Spleen (tissue), 7 donors: ENCODE data around the gene OR1F1.

ENCODE experiments used
- CTCF ChIP-seq, 11 experiments: fragments of 200-600 bp in 7 of 11; fragments of 450-650 bp in 4 of 11; sonication (generic) in 4 of 11; IDR thresholded peaks in 8 of 11; conservative IDR thresholded peaks in 3 of 11; 1 replicate in 7 of 11; 2 replicates in 4 of 11; pipeline versions ENCODE4 v1.4.0 to v1.8.0; 2016 to 2021; ENCODE audit warnings: antibody characterized with exemption in 11 of 11, inconsistent platforms in 4 of 11, mild to moderate bottlenecking in 1 of 11
- POLR2A ChIP-seq, 3 donors: fragments of 450-650 bp; IDR thresholded peaks; one replicate each; pipeline ENCODE4 v1.5.1; 2017; ENCODE audit warnings: antibody characterized with exemption in 3 of 3, mild to moderate bottlenecking in 1 of 3
- POLR2AphosphoS5 ChIP-seq, 3 donors: sonication (generic); formaldehyde crosslinking; IDR thresholded peaks; one replicate each; pipeline ENCODE4 v1.5.1; 2017; ENCODE audit warnings: antibody characterized with exemption in 3 of 3
- donor health status: DM: no; HTN: no; CAD: no; lungs with moderate emphysema.
- donor health status: DM: no; HTN: no; CAD: no.
- donor health status: DM: no; HTN: no; CAD: no.

- TF ChIP-seq CTCF (IDR thresholded peaks at IDR 0.05 in 8 of 11, conservative IDR thresholded peaks at IDR 0.05 in 3 of 11) = no peak
- TF ChIP-seq POLR2A (IDR thresholded peaks at IDR 0.05) = no peak
- TF ChIP-seq POLR2AphosphoS5 (IDR thresholded peaks at IDR 0.05) = no peak
These were observed 43.6 kb upstream of the OR1F1 start for GRCh38 chr16:3144321-3144983.
